Measurements from ENCODE around the gene STXBP6.

Gene STXBP6

GRCh38 chr14:24891987-24892496 lies 157.9 kb downstream of the STXBP6 start:
- in situ Hi-C loops (cut with MboI; ENCODE audit: low sequenced_read_pairs): no loop called here

GRCh38 chr14:24890716-24891115 lies 159.2 kb downstream of the STXBP6 start:
- in situ Hi-C loops (cut with MboI; ENCODE audit: low sequenced_read_pairs): no loop called here

- in situ Hi-C loops (cut with MboI; ENCODE audit: low sequenced_read_pairs): no loop called here
These were observed 160.1 kb downstream of the STXBP6 start for GRCh38 chr14:24889843-24890242.

- in situ Hi-C loops (cut with MboI; ENCODE audit: low sequenced_read_pairs): no loop called here
These were observed 161.4 kb downstream of the STXBP6 start for GRCh38 chr14:24888532-24888931.

GRCh38 chr14:24887623-24888304 lies 162.2 kb downstream of the STXBP6 start:
- in situ Hi-C loops (cut with MboI; ENCODE audit: low sequenced_read_pairs): no loop called here

- in situ Hi-C loops (cut with MboI; ENCODE audit: low sequenced_read_pairs): no loop called here
These were observed 164.5 kb downstream of the STXBP6 start for GRCh38 chr14:24885410-24885913.

GRCh38 chr14:24883576-24883975 lies 166.4 kb downstream of the STXBP6 start:
- in situ Hi-C loops (cut with MboI; ENCODE audit: low sequenced_read_pairs): no loop called here

GRCh38 chr14:24881116-24881893 lies 168.6 kb downstream of the STXBP6 start:
- in situ Hi-C loops (cut with MboI; ENCODE audit: low sequenced_read_pairs): no loop called here

GRCh38 chr14:24880689-24881088 lies 169.3 kb downstream of the STXBP6 start:
- in situ Hi-C loops (cut with MboI; ENCODE audit: low sequenced_read_pairs): no loop called here

GRCh38 chr14:24879661-24880386 lies 170.1 kb downstream of the STXBP6 start:
- in situ Hi-C loops (cut with MboI; ENCODE audit: low sequenced_read_pairs): no loop called here

- in situ Hi-C loops (cut with MboI; ENCODE audit: low sequenced_read_pairs): no loop called here
These were observed 173.0 kb downstream of the STXBP6 start for GRCh38 chr14:24876996-24877395.

- in situ Hi-C loops (cut with MboI; ENCODE audit: low sequenced_read_pairs): no loop called here
These were observed 173.7 kb downstream of the STXBP6 start for GRCh38 chr14:24875991-24876878.

GRCh38 chr14:24875203-24875838 lies 174.6 kb downstream of the STXBP6 start:
- in situ Hi-C loops (cut with MboI; ENCODE audit: low sequenced_read_pairs): no loop called here

GRCh38 chr14:24874514-24875202 lies 175.3 kb downstream of the STXBP6 start:
- in situ Hi-C loops (cut with MboI; ENCODE audit: low sequenced_read_pairs): no loop called here

GRCh38 chr14:24873551-24873950 lies 176.4 kb downstream of the STXBP6 start:
- in situ Hi-C loops (cut with MboI; ENCODE audit: low sequenced_read_pairs): no loop called here

GRCh38 chr14:24870949-24871701 lies 178.8 kb downstream of the STXBP6 start:
- in situ Hi-C loops (cut with MboI; ENCODE audit: low sequenced_read_pairs): no loop called here

- in situ Hi-C loops (cut with MboI; ENCODE audit: low sequenced_read_pairs): no loop called here
These were observed 181.6 kb downstream of the STXBP6 start for GRCh38 chr14:24868389-24868788.

- in situ Hi-C loops (cut with MboI; ENCODE audit: low sequenced_read_pairs): no loop called here
These were observed 183.8 kb downstream of the STXBP6 start for GRCh38 chr14:24866067-24866639.
